ENCODE data around the gene TCOF1.

Gene TCOF1

GRCh38 chr5:150339841-150340240 is 17.7 kb upstream of the TCOF1 start:
- TF ChIP-seq ZNF70 (CRISPR knock-in tag; IDR thresholded peaks at IDR 0.05) (no peak), ZNF8 (CRISPR knock-in tag; IDR thresholded peaks at IDR 0.05) (no peak), RARB (CRISPR knock-in tag; IDR thresholded peaks at IDR 0.05) (no peak)
- ATAC-seq: no peak

- TF ChIP-seq TSHZ2 (CRISPR knock-in tag; IDR thresholded peaks at IDR 0.05): no peak
- ATAC-seq: no peak
These were observed 16.8 kb upstream of the TCOF1 start for GRCh38 chr5:150340614-150341255.

- no peak for TF ChIP-seq ZNF70 (CRISPR knock-in tag; IDR thresholded peaks at IDR 0.05)
- ATAC-seq: no peak
These were observed 16.2 kb upstream of the TCOF1 start for GRCh38 chr5:150341331-150341730.

- no peak for ATAC-seq
- TF ChIP-seq PPARA (CRISPR knock-in tag; IDR thresholded peaks at IDR 0.05; ENCODE audit: borderline replicate concordance) (no peak), TOX (CRISPR knock-in tag; IDR thresholded peaks at IDR 0.05; ENCODE audit: borderline replicate concordance) (no peak), ZNF70 (CRISPR knock-in tag; IDR thresholded peaks at IDR 0.05) (no peak), TCF4 (CRISPR knock-in tag; IDR thresholded peaks at IDR 0.05; ENCODE audit: borderline replicate concordance) (no peak), ZC3H10 (CRISPR knock-in tag; IDR thresholded peaks at IDR 0.05) (no peak), CREB5 (CRISPR knock-in tag; IDR thresholded peaks at IDR 0.05; ENCODE audit: low read depth) (no peak), TSHZ2 (CRISPR knock-in tag; IDR thresholded peaks at IDR 0.05) (no peak), ISL1 (CRISPR knock-in tag; IDR thresholded peaks at IDR 0.05) (no peak), POU6F1 (CRISPR knock-in tag; IDR thresholded peaks at IDR 0.05; ENCODE audit: borderline replicate concordance, low read depth) (no peak), RARB (CRISPR knock-in tag; IDR thresholded peaks at IDR 0.05) (no peak)
These were observed 15.5 kb upstream of the TCOF1 start for GRCh38 chr5:150341989-150342388.

- TF ChIP-seq PATZ1 (CRISPR knock-in tag; IDR thresholded peaks at IDR 0.05; ENCODE audit: borderline replicate concordance): no peak
- TF ChIP-seq ISL1 (CRISPR knock-in tag; IDR thresholded peaks at IDR 0.05): no peak
- TF ChIP-seq OSR1 (CRISPR knock-in tag; IDR thresholded peaks at IDR 0.05): no peak
- TF ChIP-seq PPARA (CRISPR knock-in tag; IDR thresholded peaks at IDR 0.05; ENCODE audit: borderline replicate concordance): no peak
- no peak for TF ChIP-seq CSRNP3 (CRISPR knock-in tag; IDR thresholded peaks at IDR 0.05)
- TF ChIP-seq ESRRG (CRISPR knock-in tag; IDR thresholded peaks at IDR 0.05): no peak
- TF ChIP-seq CSDC2 (CRISPR knock-in tag; IDR thresholded peaks at IDR 0.05): no peak
- no peak for TF ChIP-seq ZNF565 (CRISPR knock-in tag; conservative IDR thresholded peaks at IDR 0.05; ENCODE audit: low read depth)
- no peak for TF ChIP-seq ZNF8 (CRISPR knock-in tag; IDR thresholded peaks at IDR 0.05)
- no peak for TF ChIP-seq ZNF70 (CRISPR knock-in tag; IDR thresholded peaks at IDR 0.05)
- no peak for TF ChIP-seq ZC3H10 (CRISPR knock-in tag; IDR thresholded peaks at IDR 0.05)
- no peak for TF ChIP-seq TOX (CRISPR knock-in tag; IDR thresholded peaks at IDR 0.05; ENCODE audit: borderline replicate concordance)
- no peak for TF ChIP-seq GLIS3 (CRISPR knock-in tag; IDR thresholded peaks at IDR 0.05)
- no peak for TF ChIP-seq SNAI2 (CRISPR knock-in tag; IDR thresholded peaks at IDR 0.05)
- no peak for TF ChIP-seq TCF4 (CRISPR knock-in tag; IDR thresholded peaks at IDR 0.05; ENCODE audit: borderline replicate concordance)
- no peak for ATAC-seq
These were observed 14.9 kb upstream of the TCOF1 start for GRCh38 chr5:150342583-150342982.
